HepG2 (cell line): ENCODE data around the gene HAUS5. TPM values are rescaled to one million over a fixed set of nuclear protein-coding genes. Genes with fewer than 3 reads are reported as not detected.

ENCODE experiments used
- FOXK1 ChIP-seq: sonication (generic); formaldehyde crosslinking; IDR thresholded peaks from 2 replicates; pipeline ENCODE4 v1.4.0; 2020; ENCODE audit warnings: low read depth, missing genetic modification reagents, borderline replicate concordance
- IRX3 ChIP-seq: sonication (generic); formaldehyde crosslinking; IDR thresholded peaks from 2 replicates; pipeline ENCODE4 v1.8.1; 2023; ENCODE audit warnings: mild to moderate bottlenecking, low read depth, missing genetic modification reagents, borderline replicate concordance
- JUN ChIP-seq: sonication (generic); formaldehyde crosslinking; IDR thresholded peaks from 2 replicates; pipeline ENCODE4 v1.4.0; 2020; ENCODE audit warnings: mild to moderate bottlenecking, missing genetic modification reagents
- KDM2A ChIP-seq: sonication (generic); formaldehyde crosslinking; IDR thresholded peaks from 2 replicates; pipeline ENCODE4 v1.4.0; 2020; ENCODE audit warnings: low read depth, missing genetic modification reagents, borderline replicate concordance
- PHF20 ChIP-seq: sonication (generic); formaldehyde crosslinking; IDR thresholded peaks from 2 replicates; pipeline ENCODE4 v1.5.0; 2020; ENCODE audit warnings: mild to moderate bottlenecking, missing genetic modification reagents
- SAP130 ChIP-seq: IDR thresholded peaks from 2 replicates; pipeline ENCODE4 v1.6.1; 2016; ENCODE audit warnings: low read depth
- ZKSCAN5 ChIP-seq: sonication (generic); formaldehyde crosslinking; IDR thresholded peaks from 2 replicates; pipeline ENCODE4 v1.5.1; 2020; ENCODE audit warnings: mild to moderate bottlenecking, missing genetic modification reagents
- ZNF274 ChIP-seq: sonication (generic); formaldehyde crosslinking; IDR thresholded peaks from 2 replicates; pipeline ENCODE4 v1.5.1; 2020; ENCODE audit warnings: mild to moderate bottlenecking, missing genetic modification reagents
- ZNF33B ChIP-seq: sonication (generic); formaldehyde crosslinking; IDR thresholded peaks from 2 replicates; pipeline ENCODE4 v1.5.1; 2020; ENCODE audit warnings: mild to moderate bottlenecking, missing genetic modification reagents
- ZNF432 ChIP-seq: sonication (generic); formaldehyde crosslinking; IDR thresholded peaks from 2 replicates; pipeline ENCODE4 v1.5.0; 2020; ENCODE audit warnings: missing genetic modification reagents, mild to moderate bottlenecking, borderline replicate concordance
- ZNF614 ChIP-seq: IDR thresholded peaks from 2 replicates; pipeline ENCODE4 v1.6.1; 2018; ENCODE audit warnings: missing biosample characterization, missing genetic modification reagents, inconsistent platforms, borderline replicate concordance
- polyA plus RNA-seq, 8 experiments: library from polyadenylated mRNA; depleted of rRNA in 3 of 8; stranded (reverse) in 7 of 8; unstranded in 1 of 8; fragments of >200 nt; fragmentation: Illumina TruSeq in 4 of 8; extraction: Trizol in 4 of 8; gene quantifications; 2 replicates each; pipeline versions ENCODE4 v1.2.1 to v1.2.3, GENCODE V29; 2011 to 2016; ENCODE audit warnings: low read depth in 4 of 8, missing spikeins in 1 of 8, mixed read lengths in 1 of 8; ENCODE audit not compliant: insufficient read depth in 1 of 8
- total RNA-seq, 5 experiments: library from RNA; depleted of rRNA; stranded (reverse); fragments of >200 nt; fragmentation: Illumina TruSeq; extraction: Trizol; gene quantifications; 2 replicates each; pipeline ENCODE4 v1.2.3, GENCODE V29; 2016; ENCODE audit warnings: low read depth in 1 of 5
- TF ChIP-seq, protein P1 (sequence below): sonication (generic); formaldehyde crosslinking; IDR thresholded peaks from 2 replicates; pipeline ENCODE4 v1.4.0; 2020; ENCODE audit warnings: missing genetic modification reagents, borderline replicate concordance
- TF ChIP-seq, protein P2 (sequence below): IDR thresholded peaks from 2 replicates; pipeline ENCODE4 v1.6.1; 2016; ENCODE audit warnings: missing genetic modification reagents, missing compliant biosample characterization
- TF ChIP-seq, protein P3 (sequence below): sonication (generic); formaldehyde crosslinking; IDR thresholded peaks from 2 replicates; pipeline ENCODE4 v1.5.1; 2020; ENCODE audit warnings: missing genetic modification reagents, mild to moderate bottlenecking, borderline replicate concordance
- TF ChIP-seq, protein P4 (sequence below): sonication (generic); formaldehyde crosslinking; IDR thresholded peaks from 2 replicates; pipeline ENCODE4 v1.8.0; 2022; ENCODE audit warnings: missing genetic modification reagents, mild to moderate bottlenecking, inconsistent platforms, borderline replicate concordance
- TF ChIP-seq, protein P5 (sequence below): sonication (generic); formaldehyde crosslinking; IDR thresholded peaks from 2 replicates; pipeline ENCODE4 v1.4.0; 2020; ENCODE audit warnings: missing genetic modification reagents, mild to moderate bottlenecking, borderline replicate concordance

The HAUS5 gene
- total and polyA plus RNA-seq, 2 of the 13 experiments (the other 11 are each of a cell fraction or from before 2014, with no cell fraction given): 10.3 to 17.7 TPM

DNA sequence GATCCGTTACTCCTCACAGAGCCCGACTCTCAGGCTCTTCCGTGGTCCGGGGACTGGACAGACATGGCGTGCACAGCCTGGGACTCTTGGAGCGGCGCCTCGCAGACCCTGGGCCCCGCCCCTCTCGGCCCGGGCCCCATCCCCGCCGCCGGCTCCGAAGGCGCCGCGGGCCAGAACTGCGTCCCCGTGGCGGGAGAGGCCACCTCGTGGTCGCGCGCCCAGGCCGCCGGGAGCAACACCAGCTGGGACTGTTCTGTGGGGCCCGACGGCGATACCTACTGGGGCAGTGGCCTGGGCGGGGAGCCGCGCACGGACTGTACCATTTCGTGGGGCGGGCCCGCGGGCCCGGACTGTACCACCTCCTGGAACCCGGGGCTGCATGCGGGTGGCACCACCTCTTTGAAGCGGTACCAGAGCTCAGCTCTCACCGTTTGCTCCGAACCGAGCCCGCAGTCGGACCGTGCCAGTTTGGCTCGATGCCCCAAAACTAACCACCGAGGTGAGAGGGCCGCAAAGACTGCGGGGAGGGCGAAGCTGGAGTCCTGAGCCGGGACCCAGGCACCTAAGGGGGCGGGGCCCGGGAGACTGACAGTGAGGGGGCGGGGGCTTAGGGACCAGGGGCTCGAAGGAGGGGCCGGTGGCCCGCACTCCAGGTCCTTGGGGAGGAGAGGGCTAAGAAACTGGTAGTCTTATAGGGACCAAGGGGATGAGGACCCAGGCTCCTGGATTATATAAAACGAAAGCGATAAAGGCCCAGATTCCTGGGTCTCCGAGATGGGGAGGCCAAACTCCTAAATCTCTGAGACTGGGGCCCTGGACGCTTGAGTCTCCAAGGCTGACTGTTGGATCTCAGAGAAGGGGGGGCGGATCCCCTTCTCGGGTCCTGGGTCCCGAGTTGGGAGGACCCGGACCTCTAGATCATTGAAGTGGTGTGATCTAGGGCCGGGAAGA, 31.0 kb downstream of the HAUS5 start (continued):
- TF ChIP-seq FOXK1 (CRISPR knock-in tag) (peak; percentile 31; the same call in 1 of the 2 replicates), ZNF614 (CRISPR knock-in tag) (no peak; the same call in 1 of the 2 replicates), ZNF274 (0 out of 2 replicates have a peak, but pooled peaks have one; percentile 39), IRX3 (CRISPR knock-in tag) (0 out of 2 replicates have a peak, but pooled peaks have one; percentile 50), ZNF33B (CRISPR knock-in tag) (peak; percentile 73), SAP130 (CRISPR knock-in tag) (peak; percentile 71), ZKSCAN5 (CRISPR knock-in tag) (no peak), KDM2A (CRISPR knock-in tag) (peak; percentile 78), ZNF432 (no peak), PHF20 (CRISPR knock-in tag) (peak; percentile 52), JUN (CRISPR knock-in tag) (no peak)
- TF ChIP-seq, protein P1, sequence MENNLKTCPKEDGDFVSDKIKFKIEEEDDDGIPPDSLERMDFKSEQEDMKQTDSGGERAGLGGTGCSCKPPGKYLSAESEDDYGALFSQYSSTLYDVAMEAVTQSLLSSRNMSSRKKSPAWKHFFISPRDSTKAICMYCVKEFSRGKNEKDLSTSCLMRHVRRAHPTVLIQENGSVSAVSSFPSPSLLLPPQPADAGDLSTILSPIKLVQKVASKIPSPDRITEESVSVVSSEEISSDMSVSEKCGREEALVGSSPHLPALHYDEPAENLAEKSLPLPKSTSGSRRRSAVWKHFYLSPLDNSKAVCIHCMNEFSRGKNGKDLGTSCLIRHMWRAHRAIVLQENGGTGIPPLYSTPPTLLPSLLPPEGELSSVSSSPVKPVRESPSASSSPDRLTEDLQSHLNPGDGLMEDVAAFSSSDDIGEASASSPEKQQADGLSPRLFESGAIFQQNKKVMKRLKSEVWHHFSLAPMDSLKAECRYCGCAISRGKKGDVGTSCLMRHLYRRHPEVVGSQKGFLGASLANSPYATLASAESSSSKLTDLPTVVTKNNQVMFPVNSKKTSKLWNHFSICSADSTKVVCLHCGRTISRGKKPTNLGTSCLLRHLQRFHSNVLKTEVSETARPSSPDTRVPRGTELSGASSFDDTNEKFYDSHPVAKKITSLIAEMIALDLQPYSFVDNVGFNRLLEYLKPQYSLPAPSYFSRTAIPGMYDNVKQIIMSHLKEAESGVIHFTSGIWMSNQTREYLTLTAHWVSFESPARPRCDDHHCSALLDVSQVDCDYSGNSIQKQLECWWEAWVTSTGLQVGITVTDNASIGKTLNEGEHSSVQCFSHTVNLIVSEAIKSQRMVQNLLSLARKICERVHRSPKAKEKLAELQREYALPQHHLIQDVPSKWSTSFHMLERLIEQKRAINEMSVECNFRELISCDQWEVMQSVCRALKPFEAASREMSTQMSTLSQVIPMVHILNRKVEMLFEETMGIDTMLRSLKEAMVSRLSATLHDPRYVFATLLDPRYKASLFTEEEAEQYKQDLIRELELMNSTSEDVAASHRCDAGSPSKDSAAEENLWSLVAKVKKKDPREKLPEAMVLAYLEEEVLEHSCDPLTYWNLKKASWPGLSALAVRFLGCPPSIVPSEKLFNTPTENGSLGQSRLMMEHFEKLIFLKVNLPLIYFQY (CRISPR knock-in tag): peak; percentile 83
- TF ChIP-seq, protein P2, sequence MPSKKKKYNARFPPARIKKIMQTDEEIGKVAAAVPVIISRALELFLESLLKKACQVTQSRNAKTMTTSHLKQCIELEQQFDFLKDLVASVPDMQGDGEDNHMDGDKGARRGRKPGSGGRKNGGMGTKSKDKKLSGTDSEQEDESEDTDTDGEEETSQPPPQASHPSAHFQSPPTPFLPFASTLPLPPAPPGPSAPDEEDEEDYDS: peak; percentile 84
- TF ChIP-seq, protein P3, sequence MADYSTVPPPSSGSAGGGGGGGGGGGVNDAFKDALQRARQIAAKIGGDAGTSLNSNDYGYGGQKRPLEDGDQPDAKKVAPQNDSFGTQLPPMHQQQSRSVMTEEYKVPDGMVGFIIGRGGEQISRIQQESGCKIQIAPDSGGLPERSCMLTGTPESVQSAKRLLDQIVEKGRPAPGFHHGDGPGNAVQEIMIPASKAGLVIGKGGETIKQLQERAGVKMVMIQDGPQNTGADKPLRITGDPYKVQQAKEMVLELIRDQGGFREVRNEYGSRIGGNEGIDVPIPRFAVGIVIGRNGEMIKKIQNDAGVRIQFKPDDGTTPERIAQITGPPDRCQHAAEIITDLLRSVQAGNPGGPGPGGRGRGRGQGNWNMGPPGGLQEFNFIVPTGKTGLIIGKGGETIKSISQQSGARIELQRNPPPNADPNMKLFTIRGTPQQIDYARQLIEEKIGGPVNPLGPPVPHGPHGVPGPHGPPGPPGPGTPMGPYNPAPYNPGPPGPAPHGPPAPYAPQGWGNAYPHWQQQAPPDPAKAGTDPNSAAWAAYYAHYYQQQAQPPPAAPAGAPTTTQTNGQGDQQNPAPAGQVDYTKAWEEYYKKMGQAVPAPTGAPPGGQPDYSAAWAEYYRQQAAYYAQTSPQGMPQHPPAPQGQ (CRISPR knock-in tag): no peak
- TF ChIP-seq, protein P4, sequence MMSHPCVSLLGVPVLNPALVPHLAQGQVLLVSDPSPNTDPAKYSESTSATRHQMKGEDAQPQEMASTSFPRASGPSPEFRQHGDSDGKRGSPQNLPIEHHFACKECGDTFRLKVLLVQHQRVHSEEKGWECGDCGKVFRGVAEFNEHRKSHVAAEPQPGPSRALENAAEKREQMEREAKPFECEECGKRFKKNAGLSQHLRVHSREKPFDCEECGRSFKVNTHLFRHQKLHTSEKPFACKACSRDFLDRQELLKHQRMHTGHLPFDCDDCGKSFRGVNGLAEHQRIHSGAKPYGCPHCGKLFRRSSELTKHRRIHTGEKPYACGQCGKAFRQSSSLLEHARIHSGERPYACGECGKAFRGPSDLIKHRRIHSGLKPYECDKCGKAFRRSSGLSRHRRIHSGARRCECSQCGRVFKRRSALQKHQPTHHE (CRISPR knock-in tag): peak; percentile 52; the same call in 1 of the 2 replicates
- TF ChIP-seq, protein P5, sequence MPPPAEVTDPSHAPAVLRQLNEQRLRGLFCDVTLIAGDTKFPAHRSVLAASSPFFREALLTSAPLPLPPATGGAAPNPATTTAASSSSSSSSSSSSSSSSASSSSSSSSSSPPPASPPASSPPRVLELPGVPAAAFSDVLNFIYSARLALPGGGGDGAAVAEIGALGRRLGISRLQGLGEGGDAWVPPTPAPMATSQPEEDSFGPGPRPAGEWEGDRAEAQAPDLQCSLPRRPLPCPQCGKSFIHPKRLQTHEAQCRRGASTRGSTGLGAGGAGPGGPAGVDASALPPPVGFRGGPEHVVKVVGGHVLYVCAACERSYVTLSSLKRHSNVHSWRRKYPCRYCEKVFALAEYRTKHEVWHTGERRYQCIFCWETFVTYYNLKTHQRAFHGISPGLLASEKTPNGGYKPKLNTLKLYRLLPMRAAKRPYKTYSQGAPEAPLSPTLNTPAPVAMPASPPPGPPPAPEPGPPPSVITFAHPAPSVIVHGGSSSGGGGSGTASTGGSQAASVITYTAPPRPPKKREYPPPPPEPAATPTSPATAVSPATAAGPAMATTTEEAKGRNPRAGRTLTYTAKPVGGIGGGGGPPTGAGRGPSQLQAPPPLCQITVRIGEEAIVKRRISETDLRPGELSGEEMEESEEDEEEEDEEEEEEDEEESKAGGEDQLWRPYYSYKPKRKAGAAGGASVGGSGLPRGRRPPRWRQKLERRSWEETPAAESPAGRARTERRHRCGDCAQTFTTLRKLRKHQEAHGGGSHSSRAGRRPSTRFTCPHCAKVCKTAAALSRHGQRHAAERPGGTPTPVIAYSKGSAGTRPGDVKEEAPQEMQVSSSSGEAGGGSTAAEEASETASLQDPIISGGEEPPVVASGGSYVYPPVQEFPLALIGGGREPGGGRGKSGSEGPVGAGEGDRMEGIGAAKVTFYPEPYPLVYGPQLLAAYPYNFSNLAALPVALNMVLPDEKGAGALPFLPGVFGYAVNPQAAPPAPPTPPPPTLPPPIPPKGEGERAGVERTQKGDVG (CRISPR knock-in tag): no peak
